22Rv1 (cell line): ENCODE measurements around the gene ARL4C.

Experiments
- ZFX ChIP-seq: fragments of 450-650 bp; IDR thresholded peaks from 2 replicates; pipeline ENCODE4 v1.6.1; 2017; ENCODE audit warnings: antibody characterized with exemption, borderline replicate concordance
- TF ChIP-seq, protein P1 (sequence below): fragments of 450-650 bp; IDR thresholded peaks from 2 replicates; pipeline ENCODE4 v1.5.1; 2017; ENCODE audit warnings: mild to moderate bottlenecking

DNA sequence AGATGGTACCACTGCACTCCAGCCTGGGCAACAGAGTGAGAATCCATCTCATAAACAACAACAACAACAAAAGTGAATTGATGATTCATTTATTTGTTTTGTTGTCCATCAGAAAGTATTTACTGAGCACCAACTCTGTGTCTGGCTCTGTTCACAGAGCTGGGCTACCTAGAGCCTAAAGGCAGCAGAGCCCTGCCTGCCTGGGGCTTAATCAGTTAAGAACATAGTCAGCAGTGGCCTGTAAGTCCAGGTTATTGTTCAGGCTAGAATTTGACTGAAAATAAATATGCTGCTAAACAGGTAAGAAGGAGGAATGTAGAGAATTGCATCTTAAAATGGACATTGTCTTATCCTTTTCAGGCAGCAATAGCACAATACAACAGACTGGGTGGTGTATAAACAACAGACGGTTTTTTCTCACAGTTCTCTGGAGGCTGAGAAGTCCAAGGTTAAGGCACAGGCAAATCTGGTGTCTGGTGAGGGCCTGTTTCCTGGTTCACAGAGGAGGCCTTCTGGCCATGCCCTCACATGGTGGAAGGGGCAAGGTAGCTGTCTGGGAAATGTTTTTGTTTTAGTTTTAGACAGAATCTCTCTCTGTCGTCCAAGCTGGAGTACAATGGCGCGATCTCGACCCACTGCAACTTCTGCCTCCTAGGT is 22.2 kb upstream of the ARL4C start:
- TF ChIP-seq, protein P1, sequence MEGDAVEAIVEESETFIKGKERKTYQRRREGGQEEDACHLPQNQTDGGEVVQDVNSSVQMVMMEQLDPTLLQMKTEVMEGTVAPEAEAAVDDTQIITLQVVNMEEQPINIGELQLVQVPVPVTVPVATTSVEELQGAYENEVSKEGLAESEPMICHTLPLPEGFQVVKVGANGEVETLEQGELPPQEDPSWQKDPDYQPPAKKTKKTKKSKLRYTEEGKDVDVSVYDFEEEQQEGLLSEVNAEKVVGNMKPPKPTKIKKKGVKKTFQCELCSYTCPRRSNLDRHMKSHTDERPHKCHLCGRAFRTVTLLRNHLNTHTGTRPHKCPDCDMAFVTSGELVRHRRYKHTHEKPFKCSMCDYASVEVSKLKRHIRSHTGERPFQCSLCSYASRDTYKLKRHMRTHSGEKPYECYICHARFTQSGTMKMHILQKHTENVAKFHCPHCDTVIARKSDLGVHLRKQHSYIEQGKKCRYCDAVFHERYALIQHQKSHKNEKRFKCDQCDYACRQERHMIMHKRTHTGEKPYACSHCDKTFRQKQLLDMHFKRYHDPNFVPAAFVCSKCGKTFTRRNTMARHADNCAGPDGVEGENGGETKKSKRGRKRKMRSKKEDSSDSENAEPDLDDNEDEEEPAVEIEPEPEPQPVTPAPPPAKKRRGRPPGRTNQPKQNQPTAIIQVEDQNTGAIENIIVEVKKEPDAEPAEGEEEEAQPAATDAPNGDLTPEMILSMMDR, result no peak
- no peak for TF ChIP-seq ZFX
